Kidney (tissue), 14 donors: ENCODE results near the gene ATP11A. TPM values are rescaled to one million over a fixed set of nuclear protein-coding genes. Genes with fewer than 3 reads are reported as not detected.

ENCODE experiments used
- DNase-seq, 5 donors: peaks; one replicate each; pipeline ENCODE4 v3.0.0-alpha.2; 2013 to 2020
- FAIRE-seq: peaks from 2 replicates; lab custom pipeline; 2012; peaks lifted over from hg19 to GRCh38; lab: Jason Lieb, UNC
- H3K27ac ChIP-seq, 2 donors: one replicate each; pipeline ENCODE4 v1.7.0; 2013; ENCODE audit warnings: low read depth in 2 of 2, low read length in 2 of 2, inconsistent platforms in 1 of 2
- H3K27me3 ChIP-seq: one replicate; pipeline ENCODE4 v1.7.1; 2013; ENCODE audit warnings: low read length, inconsistent platforms; ENCODE audit not compliant: control insufficient read depth, insufficient read depth
- H3K36me3 ChIP-seq, 3 donors: one replicate each; pipeline versions ENCODE4 v1.7.0 to v1.7.1; 2013; ENCODE audit warnings: low read length in 3 of 3, control low read depth in 1 of 3, inconsistent platforms in 1 of 3; ENCODE audit not compliant: insufficient read depth in 3 of 3, control insufficient read depth in 2 of 3
- H3K4me1 ChIP-seq, 3 donors: one replicate each; pipeline versions ENCODE4 v1.7.0 to v1.7.1; 2013; ENCODE audit warnings: low read length in 3 of 3, inconsistent platforms in 1 of 3, low read depth in 1 of 3; ENCODE audit not compliant: control insufficient read depth in 2 of 3, insufficient read depth in 2 of 3
- H3K4me3 ChIP-seq, 3 donors: one replicate each; pipeline versions ENCODE4 v1.7.0 to v1.8.1; 2013; ENCODE audit warnings: low read length in 3 of 3, control low read depth in 1 of 3, inconsistent platforms in 1 of 3
- H3K9ac ChIP-seq, 3 donors: one replicate each; pipeline versions ENCODE4 v1.7.0 to v1.7.1; 2013; ENCODE audit warnings: low read length in 3 of 3, control low read depth in 1 of 3, inconsistent platforms in 1 of 3
- H3K9me3 ChIP-seq, 3 donors: one replicate each; pipeline versions ENCODE4 v1.7.0 to v1.7.1; 2013; ENCODE audit warnings: low read length in 3 of 3, control low read depth in 1 of 3, inconsistent platforms in 1 of 3; ENCODE audit not compliant: control insufficient read depth in 2 of 3, insufficient read depth in 1 of 3
- CTCF ChIP-seq: IDR thresholded peaks from 3 replicates; pipeline ENCODE4 v1.5.1; 2012; ENCODE audit warnings: mild to moderate bottlenecking, moderate library complexity, borderline replicate concordance; ENCODE audit not compliant: insufficient read depth; ENCODE audit errors: extremely low read depth
- intact Hi-C: fragments of 100-400 bp; cut with DNase I; formaldehyde crosslinking; loops from one replicate; pipeline ENCODE4 v1.11.1; 2022
- polyA plus RNA-seq: library from polyadenylated mRNA; stranded (reverse); fragments of 350-450 nt; fragmentation: Illumina TruSeq; extraction: RNeasy Lipid Tissue Mini Kit (QIAGEN cat#74804); gene quantifications from one replicate; pipeline ENCODE4 v1.2.3, GENCODE V29; 2014; ENCODE audit warnings: low read depth, low replicate concordance; ENCODE audit not compliant: insufficient read depth
- total RNA-seq: library from RNA; stranded (reverse); fragmentation: NEBNext Ultra II Directional; extraction: Animal tissue kit (Norgen Biotek cat#: 25700); gene quantifications from one replicate; pipeline ENCODE4 v1.2.1, GENCODE V29; 2021
- donor health status: control.
- donor health status: control.
- donor health status: control.
- donor health status: control.
- donor health status: control.
- donor health status: DM: yes; HTN: yes; CAD: no.
- donor health status: Normal renal cell carcinoma (clear cell type).

The ATP11A gene
- total and polyA plus RNA-seq, 2 donors from 2014 or later: 4.9 to 212 TPM

- DNase-seq (peak in 1 of 5 donors; percentile 62), FAIRE-seq (no peak)
- H3K9ac ChIP-seq: no peak overlapping the region
- H3K9me3 ChIP-seq: no peaks in the 10 kb centered on the region
- H3K27ac ChIP-seq: no peak overlapping the region
- H3K27me3 ChIP-seq: no peaks in the 10 kb centered on the region
- intact Hi-C loops: no loop called here
- peaks cover 0 to 1% (median 0%) of the 10 kb centered on the region in 3 donors for H3K36me3 ChIP-seq
- H3K4me1 ChIP-seq: peaks cover 1 to 16% (median 11%) of the 10 kb centered on the region in 3 donors
- no peak for TF ChIP-seq CTCF
- no peak overlapping the region for H3K4me3 ChIP-seq
These were observed 197.3 kb downstream of the ATP11A start for GRCh38 chr13:112887151-112887550.

DNA sequence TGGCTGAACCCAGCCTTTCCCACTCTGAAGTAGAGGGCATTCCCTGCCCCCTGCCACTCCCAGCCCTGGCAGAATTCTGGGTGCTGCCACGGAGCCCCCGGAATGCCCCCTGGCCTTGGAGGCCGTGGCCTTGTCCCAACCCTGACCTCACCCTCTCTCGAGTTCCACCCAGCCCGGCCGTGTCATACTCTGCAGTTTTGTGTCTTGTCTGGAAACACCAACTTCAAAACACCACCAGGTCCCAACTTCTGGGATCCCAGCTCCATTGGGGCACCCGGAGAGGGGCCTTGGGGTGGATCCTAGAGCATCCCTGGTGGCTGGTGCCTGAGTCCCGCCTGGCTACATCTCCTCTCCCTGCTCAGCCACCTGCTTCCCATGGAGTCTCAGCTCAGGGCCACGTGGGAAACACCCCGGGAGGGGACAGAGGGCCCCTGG, 197.7 kb downstream of the ATP11A start:
- no peak for FAIRE-seq
- intact Hi-C loops: no loop called here
- Histone ChIP-seq H3K36me3 (no peaks in the 10 kb centered on the region), H3K4me1 (peaks cover 4 to 20% (median 15%) of the 10 kb centered on the region in 3 donors), H3K4me3 (no peak overlapping the region), H3K27ac (no peak overlapping the region), H3K9me3 (no peaks in the 10 kb centered on the region), H3K27me3 (no peaks in the 10 kb centered on the region), H3K9ac (no peak overlapping the region)
- TF ChIP-seq CTCF: no peak
- DNase-seq: peak in 2 of 5 donors; percentile 40 to 57

DNA sequence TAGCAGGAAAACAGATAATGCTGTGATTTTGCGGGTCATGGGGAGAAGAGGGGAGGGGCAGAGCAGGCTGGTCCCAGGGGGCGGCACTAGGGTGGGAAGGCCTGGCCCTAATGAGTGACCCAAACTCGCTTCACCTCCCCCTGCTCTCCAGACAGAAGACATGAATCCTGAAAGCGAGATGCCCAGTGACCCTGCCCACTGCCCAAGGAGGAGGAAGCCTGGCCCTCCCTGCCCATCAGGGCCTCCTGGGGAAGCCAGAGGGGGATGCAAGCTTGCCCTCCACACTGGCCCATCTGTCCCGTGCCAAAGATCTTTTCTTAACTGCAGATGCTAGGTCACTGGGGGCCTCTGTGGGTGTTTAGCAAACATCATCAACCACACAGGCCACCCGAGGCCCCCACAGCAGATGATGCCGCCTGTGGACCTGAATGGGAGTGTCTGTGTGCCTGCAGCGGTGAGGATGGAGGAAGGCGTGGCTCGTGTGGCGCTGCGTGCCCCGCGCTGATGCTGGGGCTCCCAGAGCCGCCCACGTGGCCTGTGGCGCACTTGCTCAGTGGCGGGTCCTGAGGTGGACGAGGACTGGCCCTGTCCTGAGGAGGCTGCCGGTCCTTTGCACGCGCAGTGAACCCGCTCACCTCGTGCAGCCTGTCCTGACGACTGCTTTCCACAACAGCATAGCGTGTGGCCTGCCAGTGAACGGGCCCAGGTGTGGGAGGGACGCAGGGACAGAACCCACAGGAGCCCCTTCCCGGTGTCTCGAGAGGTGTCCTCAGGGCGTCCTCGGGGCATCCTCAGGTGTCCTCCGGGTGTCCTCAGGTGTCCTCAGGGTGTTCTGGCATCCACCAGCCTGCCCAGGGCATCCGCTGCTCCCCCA, 198.6 kb downstream of the ATP11A start:
- Histone ChIP-seq H3K36me3 (no peaks in the 10 kb centered on the region), H3K4me1 (peaks cover 4 to 26% (median 23%) of the 10 kb centered on the region in 3 donors), H3K9me3 (no peaks in the 10 kb centered on the region), H3K27me3 (no peaks in the 10 kb centered on the region), H3K4me3 (no peak overlapping the region), H3K27ac (no peak overlapping the region), H3K9ac (no peak overlapping the region)
- intact Hi-C loops: no loop called here
- DNase-seq (peak in 2 of 5 donors; percentile 54 to 70), FAIRE-seq (no peak)
- no peak for TF ChIP-seq CTCF
